HepG2 (cell line): ENCODE measurements around the gene MYO3A.

ENCODE experiments used
- ATF3 ChIP-seq: sonication (generic); formaldehyde crosslinking; IDR thresholded peaks from 2 replicates; pipeline ENCODE4 v1.4.0; 2020; ENCODE audit warnings: missing genetic modification reagents
- ZNF3 ChIP-seq: IDR thresholded peaks from 2 replicates; pipeline ENCODE4 v1.7.0; 2017; ENCODE audit warnings: inconsistent platforms
- ZNF770 ChIP-seq: sonication (generic); formaldehyde crosslinking; IDR thresholded peaks from 2 replicates; pipeline ENCODE4 v1.5.0; 2020; ENCODE audit warnings: mild to moderate bottlenecking, missing genetic modification reagents
- ZNF841 ChIP-seq: sonication (generic); formaldehyde crosslinking; IDR thresholded peaks from 2 replicates; pipeline ENCODE4 v1.8.1; 2023; ENCODE audit warnings: missing genetic modification reagents, borderline replicate concordance

GRCh38 chr10:26112532-26112931 lies 178.5 kb downstream of the MYO3A start:
- TF ChIP-seq ZNF841 (no peak), ZNF3 (CRISPR knock-in tag) (no peak), ATF3 (CRISPR knock-in tag) (no peak), ZNF770 (CRISPR knock-in tag) (no peak)
